Measurements from ENCODE around the gene EPHA2.

EPHA2 gene

DNA sequence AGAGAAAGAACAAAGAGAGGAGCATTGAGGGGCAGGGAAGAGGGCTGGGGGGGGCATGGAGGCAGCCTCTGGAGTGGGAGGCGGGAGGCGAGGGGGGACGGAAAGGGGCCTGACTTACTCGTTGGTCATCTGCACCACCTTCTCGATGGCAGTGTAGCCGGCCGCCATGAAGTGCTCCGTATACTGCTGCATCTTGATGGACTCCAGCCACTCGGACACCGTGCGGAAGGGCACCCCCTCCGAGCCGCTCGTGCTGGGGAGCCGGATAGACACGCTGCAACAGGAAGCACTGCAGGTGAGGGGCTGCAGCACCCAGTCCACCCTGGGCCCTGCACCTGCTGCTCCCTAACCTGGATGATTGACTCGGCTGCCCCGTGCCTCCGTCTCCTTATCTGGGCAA is 26.6 kb downstream of the EPHA2 start:
- DNase-seq (ENCODE audit: low read depth): no peak
- H3K4me3 ChIP-seq (ENCODE audit: control insufficient read depth, low read depth, low read length): no peak overlapping the region
- TF ChIP-seq, protein P1, sequence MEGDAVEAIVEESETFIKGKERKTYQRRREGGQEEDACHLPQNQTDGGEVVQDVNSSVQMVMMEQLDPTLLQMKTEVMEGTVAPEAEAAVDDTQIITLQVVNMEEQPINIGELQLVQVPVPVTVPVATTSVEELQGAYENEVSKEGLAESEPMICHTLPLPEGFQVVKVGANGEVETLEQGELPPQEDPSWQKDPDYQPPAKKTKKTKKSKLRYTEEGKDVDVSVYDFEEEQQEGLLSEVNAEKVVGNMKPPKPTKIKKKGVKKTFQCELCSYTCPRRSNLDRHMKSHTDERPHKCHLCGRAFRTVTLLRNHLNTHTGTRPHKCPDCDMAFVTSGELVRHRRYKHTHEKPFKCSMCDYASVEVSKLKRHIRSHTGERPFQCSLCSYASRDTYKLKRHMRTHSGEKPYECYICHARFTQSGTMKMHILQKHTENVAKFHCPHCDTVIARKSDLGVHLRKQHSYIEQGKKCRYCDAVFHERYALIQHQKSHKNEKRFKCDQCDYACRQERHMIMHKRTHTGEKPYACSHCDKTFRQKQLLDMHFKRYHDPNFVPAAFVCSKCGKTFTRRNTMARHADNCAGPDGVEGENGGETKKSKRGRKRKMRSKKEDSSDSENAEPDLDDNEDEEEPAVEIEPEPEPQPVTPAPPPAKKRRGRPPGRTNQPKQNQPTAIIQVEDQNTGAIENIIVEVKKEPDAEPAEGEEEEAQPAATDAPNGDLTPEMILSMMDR (conservative IDR thresholded peaks at IDR 0.05; ENCODE audit: control insufficient read depth, insufficient read depth, low read depth, low read length): no peak

DNA sequence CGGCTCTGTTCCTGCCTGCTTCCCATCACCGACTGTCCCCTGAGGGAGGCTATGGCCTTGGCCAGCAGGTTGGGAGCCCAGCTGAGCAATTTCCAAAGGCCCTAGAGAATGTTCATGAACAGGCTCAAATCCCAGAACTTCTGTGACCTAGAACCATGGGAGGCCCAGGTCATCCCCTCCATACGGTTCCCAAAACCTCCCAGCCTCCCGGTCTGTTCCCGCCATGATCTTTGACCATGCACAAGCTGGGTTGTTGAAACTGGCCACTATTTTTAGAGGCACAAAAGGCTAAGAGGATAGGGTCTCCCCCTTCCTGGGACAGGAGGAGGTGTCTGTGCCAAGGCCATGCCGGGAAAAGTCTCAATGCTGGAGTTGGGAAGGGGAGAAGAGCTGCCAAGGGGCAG is 27.5 kb downstream of the EPHA2 start:
- no peak overlapping the region for H3K4me3 ChIP-seq (ENCODE audit: control insufficient read depth, low read depth, low read length)
- TF ChIP-seq, protein P1 (conservative IDR thresholded peaks at IDR 0.05; ENCODE audit: control insufficient read depth, insufficient read depth, low read depth, low read length): no peak
- no peak for DNase-seq (ENCODE audit: low read depth)

DNA sequence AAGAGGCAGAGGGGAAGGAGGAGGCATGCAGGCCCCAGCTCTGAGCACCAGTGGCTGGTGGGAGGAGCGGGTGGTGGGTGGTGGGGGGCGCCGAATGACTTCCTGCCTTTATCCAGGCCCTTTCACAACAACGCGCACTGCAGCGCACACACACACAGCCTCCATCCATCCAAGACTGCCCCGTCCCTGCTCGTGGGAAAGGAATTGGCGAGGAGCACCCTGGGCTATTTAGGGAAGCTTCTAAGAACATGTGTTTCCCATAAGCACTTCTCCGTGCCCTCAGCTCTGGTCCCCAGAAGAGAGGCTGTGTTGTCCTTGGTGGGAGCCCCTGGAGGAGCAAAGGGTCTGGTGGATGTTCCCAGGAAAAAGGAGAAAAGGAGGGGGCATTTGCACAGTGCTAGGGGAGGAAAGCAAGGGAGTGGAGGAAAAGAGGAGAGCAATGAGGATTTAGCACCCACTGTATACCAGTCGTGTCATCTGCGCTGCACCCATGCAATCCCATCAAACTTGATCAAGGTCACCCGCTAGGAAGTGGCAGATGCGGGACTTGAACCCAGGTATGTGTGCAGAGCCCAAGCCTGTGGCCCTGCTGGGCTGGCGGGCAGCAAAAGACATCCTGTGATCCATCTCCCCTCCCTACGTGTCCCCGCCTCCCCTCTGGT is 28.1 kb downstream of the EPHA2 start:
- no peak overlapping the region for H3K4me3 ChIP-seq (ENCODE audit: control insufficient read depth, low read depth, low read length)
- DNase-seq (ENCODE audit: low read depth): no peak
- TF ChIP-seq, protein P1 (conservative IDR thresholded peaks at IDR 0.05; ENCODE audit: control insufficient read depth, insufficient read depth, low read depth, low read length): no peak

DNA sequence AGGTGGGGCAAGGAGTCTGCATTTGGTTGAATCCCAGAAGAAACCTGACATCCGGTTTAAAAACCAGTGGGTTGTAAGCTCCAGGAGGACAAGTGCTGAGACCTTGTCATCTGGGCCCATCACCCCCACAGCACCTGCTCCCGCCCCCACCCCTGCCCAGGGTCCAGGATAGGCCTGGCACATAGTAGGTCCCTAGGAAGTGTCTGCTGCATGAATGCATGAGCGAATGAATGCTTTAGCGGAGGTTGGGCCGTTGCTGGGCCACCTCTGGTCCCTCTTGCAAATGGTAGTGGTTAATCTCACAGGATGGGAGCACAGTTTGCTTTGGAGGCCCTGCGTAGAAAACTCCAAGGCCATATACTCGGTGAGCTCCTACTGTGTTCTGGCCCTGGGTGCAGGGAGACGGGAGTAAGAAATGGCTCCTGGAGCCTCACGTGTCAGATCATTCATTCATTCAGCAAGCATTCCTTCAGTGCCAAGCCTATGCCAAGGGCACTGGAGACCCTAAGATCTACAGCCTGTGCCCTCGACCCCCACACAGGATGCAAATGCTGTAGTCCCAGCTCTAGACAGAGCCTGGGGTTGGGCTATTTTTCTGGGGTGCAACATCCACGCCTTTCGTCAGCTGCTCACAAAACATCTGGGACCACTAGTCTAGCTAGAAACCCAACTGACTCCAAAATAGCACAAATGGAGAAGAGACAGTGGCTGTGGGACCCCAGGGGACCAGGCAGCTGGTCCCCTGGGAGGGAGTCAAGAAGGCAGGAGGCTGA is 28.9 kb downstream of the EPHA2 start:
- no peak for DNase-seq (ENCODE audit: low read depth)

DNA sequence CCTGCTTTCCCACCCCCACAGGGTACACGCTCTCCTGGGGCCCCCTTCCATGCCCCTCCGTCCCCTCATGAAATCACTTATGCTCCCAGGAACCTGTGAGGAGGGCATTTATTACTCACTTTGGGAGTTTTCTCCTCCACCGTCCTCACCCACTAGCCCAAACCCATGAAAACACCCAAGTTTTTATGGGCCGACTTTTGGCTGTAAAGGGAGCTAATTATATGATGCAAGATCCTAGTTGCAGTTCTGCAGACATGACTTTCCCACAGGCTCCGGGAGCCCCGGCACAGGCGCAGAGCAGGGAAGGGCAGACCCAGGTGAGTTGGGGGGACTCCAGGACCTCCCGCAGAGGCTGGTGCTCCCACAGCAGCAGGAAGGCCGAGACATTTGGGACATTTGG is 29.7 kb downstream of the EPHA2 start:
- TF ChIP-seq, protein P1 (conservative IDR thresholded peaks at IDR 0.05; ENCODE audit: control insufficient read depth, insufficient read depth, low read depth, low read length): no peak
- no peak for DNase-seq (ENCODE audit: low read depth)
- H3K4me3 ChIP-seq (ENCODE audit: control insufficient read depth, low read depth, low read length): no peak overlapping the region

More for the DNA sequence above, 28.9 kb downstream of the EPHA2 start:
- H3K4me3 ChIP-seq (ENCODE audit: control insufficient read depth, low read depth, low read length): no peak overlapping the region
- TF ChIP-seq, protein P1 (conservative IDR thresholded peaks at IDR 0.05; ENCODE audit: control insufficient read depth, insufficient read depth, low read depth, low read length): no peak

DNA sequence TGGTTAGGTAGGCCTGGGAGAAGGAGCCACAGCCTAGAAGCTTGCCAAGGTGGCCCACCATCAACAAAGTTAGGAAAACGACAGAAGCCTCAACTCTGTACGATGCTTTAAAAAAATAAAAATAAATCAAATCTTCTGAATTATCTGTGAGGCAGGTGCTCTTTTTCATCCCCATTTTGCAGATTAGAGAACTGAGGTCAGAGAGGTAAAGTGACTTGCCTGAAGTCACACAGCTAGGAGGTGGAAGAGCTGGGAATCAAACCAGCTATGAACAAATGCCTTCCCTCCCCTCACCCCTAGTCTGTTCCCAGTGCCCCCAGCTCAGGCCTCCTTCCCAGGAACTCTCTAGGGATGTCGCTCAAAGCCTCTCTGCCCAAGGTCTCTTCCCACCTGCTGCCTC is 30.4 kb downstream of the EPHA2 start:
- TF ChIP-seq, protein P1 (conservative IDR thresholded peaks at IDR 0.05; ENCODE audit: control insufficient read depth, insufficient read depth, low read depth, low read length): no peak
- DNase-seq (ENCODE audit: low read depth): no peak
- H3K4me3 ChIP-seq (ENCODE audit: control insufficient read depth, low read depth, low read length): no peak overlapping the region

All from fibroblast of mammary gland (primary cell).